ENCODE data around the gene NINL. TPM values are rescaled to one million over a fixed set of nuclear protein-coding genes. Genes with fewer than 3 reads are reported as not detected.

Gene NINL
- total RNA-seq, 1 experiment from 2014 or later, result 7.2 TPM

DNA sequence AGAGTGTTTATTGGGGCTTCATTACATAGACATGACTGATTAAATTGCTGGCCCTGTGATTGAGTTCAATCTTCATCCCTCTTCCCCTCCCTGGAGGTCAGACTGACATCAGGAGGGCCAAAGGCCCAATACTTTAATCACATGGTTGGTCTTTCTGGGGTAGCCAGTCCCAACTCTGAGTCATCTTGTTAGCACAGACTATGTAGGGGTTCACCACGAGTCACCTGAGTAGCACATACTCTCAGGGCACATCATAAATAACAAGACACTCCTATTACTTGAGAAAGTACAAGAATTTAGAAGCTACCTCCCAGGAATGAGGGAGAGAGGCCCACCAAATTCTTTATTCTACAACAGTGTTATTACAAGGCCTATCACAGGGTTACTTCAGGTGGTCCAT lies 166.6 kb downstream of the NINL start:
- BruUV-seq (replicated peaks), result no TSS peak
- peaks cover 0 to 9% of the 10 kb centered on the region in 2 experiments; a peak in 1 of 4 replicates for H3K4me1 ChIP-seq (ENCODE audit: control insufficient read depth in 1 of 2, insufficient read depth in 2 of 2, low read length in 2 of 2)

More for the DNA sequence above, 166.6 kb downstream of the NINL start:
- H3K9ac ChIP-seq (ENCODE audit: low read length), result no peak overlapping the region
- intact Hi-C loops (cut with micrococcal nuclease), result loop anchor here (5.0 kb wide), 1 partner anchor 426 kb away; the partner anchor contains the start of gene APMAP
- ChIA-PET POLR2A (no interaction called here), RAD21 (ENCODE audit: low non-redundant PET in 1 of 2, low total read pairs in 2 of 2, uncharacterized antibody in 2 of 2, unreplicated experiment in 2 of 2) (no interaction called here), CTCF (no interaction called here)
- H3K9me3 ChIP-seq (ENCODE audit: control insufficient read depth in 1 of 2, insufficient read depth in 1 of 2, low read depth in 1 of 2, low read length in 2 of 2), result no peaks in the 10 kb centered on the region
- no peaks in the 10 kb centered on the region for H4K20me1 ChIP-seq (ENCODE audit: insufficient read depth)
- peaks cover 18 to 37% of the 10 kb centered on the region in 2 experiments; a peak in 3 of 4 replicates for H3K36me3 ChIP-seq (ENCODE audit: control insufficient read depth in 1 of 2, insufficient read depth in 2 of 2, low read length in 2 of 2)
- peaks cover 44% of the 10 kb centered on the region for H3K79me2 ChIP-seq (ENCODE audit: insufficient read depth, low read length)
- ATAC-seq (peak; percentile 38; the same call in 1 of the 2 replicates), DNase-seq (ENCODE audit: low read depth, low spot score) (no peak)
- H2AFZ ChIP-seq (ENCODE audit: low read depth, low read length, poor library complexity, severe bottlenecking), result no peak overlapping the region
- no peaks in the 10 kb centered on the region for H3K27me3 ChIP-seq (ENCODE audit: insufficient read depth, low read length)
- no peaks in the 10 kb centered on the region for H3K9me2 ChIP-seq (ENCODE audit: insufficient read depth)
- no peak overlapping the region for H3K4me2 ChIP-seq (ENCODE audit: low read length)
- no peak overlapping the region for H3K4me3 ChIP-seq (replicated peaks in 1 of 2; ENCODE audit: low read depth in 1 of 2, low read length in 2 of 2)
- TF ChIP-seq RAD21 (IDR thresholded peaks at IDR 0.05; ENCODE audit: low read depth), result no peak
- no peak for TF ChIP-seq ZNF274 (IDR thresholded peaks at IDR 0.05; ENCODE audit: low read depth, low read length)
- TF ChIP-seq, protein P1, sequence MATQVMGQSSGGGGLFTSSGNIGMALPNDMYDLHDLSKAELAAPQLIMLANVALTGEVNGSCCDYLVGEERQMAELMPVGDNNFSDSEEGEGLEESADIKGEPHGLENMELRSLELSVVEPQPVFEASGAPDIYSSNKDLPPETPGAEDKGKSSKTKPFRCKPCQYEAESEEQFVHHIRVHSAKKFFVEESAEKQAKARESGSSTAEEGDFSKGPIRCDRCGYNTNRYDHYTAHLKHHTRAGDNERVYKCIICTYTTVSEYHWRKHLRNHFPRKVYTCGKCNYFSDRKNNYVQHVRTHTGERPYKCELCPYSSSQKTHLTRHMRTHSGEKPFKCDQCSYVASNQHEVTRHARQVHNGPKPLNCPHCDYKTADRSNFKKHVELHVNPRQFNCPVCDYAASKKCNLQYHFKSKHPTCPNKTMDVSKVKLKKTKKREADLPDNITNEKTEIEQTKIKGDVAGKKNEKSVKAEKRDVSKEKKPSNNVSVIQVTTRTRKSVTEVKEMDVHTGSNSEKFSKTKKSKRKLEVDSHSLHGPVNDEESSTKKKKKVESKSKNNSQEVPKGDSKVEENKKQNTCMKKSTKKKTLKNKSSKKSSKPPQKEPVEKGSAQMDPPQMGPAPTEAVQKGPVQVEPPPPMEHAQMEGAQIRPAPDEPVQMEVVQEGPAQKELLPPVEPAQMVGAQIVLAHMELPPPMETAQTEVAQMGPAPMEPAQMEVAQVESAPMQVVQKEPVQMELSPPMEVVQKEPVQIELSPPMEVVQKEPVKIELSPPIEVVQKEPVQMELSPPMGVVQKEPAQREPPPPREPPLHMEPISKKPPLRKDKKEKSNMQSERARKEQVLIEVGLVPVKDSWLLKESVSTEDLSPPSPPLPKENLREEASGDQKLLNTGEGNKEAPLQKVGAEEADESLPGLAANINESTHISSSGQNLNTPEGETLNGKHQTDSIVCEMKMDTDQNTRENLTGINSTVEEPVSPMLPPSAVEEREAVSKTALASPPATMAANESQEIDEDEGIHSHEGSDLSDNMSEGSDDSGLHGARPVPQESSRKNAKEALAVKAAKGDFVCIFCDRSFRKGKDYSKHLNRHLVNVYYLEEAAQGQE (IDR thresholded peaks at IDR 0.05; ENCODE audit: low read depth), result no peak
- TF ChIP-seq JUND (IDR thresholded peaks at IDR 0.05), result no peak
- no peak for TF ChIP-seq EZH2phosphoT487 (IDR thresholded peaks at IDR 0.05; ENCODE audit: borderline replicate concordance)
- TF ChIP-seq CEBPB (IDR thresholded peaks at IDR 0.05; ENCODE audit: low read depth), result no peak
- TF ChIP-seq CBX3 (IDR thresholded peaks at IDR 0.05; ENCODE audit: low read depth), result no peak
- no peak for TF ChIP-seq SP1 (IDR thresholded peaks at IDR 0.05; ENCODE audit: low read depth)
- TF ChIP-seq ZFX (IDR thresholded peaks at IDR 0.05), result no peak
- TF ChIP-seq, protein P2, sequence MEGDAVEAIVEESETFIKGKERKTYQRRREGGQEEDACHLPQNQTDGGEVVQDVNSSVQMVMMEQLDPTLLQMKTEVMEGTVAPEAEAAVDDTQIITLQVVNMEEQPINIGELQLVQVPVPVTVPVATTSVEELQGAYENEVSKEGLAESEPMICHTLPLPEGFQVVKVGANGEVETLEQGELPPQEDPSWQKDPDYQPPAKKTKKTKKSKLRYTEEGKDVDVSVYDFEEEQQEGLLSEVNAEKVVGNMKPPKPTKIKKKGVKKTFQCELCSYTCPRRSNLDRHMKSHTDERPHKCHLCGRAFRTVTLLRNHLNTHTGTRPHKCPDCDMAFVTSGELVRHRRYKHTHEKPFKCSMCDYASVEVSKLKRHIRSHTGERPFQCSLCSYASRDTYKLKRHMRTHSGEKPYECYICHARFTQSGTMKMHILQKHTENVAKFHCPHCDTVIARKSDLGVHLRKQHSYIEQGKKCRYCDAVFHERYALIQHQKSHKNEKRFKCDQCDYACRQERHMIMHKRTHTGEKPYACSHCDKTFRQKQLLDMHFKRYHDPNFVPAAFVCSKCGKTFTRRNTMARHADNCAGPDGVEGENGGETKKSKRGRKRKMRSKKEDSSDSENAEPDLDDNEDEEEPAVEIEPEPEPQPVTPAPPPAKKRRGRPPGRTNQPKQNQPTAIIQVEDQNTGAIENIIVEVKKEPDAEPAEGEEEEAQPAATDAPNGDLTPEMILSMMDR (IDR thresholded peaks at IDR 0.05 in 2 of 3, conservative IDR thresholded peaks at IDR 0.05 in 1 of 3; ENCODE audit: borderline replicate concordance in 1 of 3, insufficient read depth in 1 of 3, low read depth in 2 of 3, low read length in 2 of 3), result no peak
- no peak for TF ChIP-seq EZH2 (IDR thresholded peaks at IDR 0.05)
- no peak for TF ChIP-seq YY1 (IDR thresholded peaks at IDR 0.05; ENCODE audit: extremely low read depth, insufficient replicate concordance, low read depth, low read length)
- no peak for TF ChIP-seq POLR2A (IDR thresholded peaks at IDR 0.05; ENCODE audit: borderline replicate concordance, extremely low read depth, insufficient read depth, insufficient read length)
- TF ChIP-seq, protein P3, sequence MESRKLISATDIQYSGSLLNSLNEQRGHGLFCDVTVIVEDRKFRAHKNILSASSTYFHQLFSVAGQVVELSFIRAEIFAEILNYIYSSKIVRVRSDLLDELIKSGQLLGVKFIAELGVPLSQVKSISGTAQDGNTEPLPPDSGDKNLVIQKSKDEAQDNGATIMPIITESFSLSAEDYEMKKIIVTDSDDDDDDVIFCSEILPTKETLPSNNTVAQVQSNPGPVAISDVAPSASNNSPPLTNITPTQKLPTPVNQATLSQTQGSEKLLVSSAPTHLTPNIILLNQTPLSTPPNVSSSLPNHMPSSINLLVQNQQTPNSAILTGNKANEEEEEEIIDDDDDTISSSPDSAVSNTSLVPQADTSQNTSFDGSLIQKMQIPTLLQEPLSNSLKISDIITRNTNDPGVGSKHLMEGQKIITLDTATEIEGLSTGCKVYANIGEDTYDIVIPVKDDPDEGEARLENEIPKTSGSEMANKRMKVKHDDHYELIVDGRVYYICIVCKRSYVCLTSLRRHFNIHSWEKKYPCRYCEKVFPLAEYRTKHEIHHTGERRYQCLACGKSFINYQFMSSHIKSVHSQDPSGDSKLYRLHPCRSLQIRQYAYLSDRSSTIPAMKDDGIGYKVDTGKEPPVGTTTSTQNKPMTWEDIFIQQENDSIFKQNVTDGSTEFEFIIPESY (IDR thresholded peaks at IDR 0.05; ENCODE audit: extremely low read depth, insufficient replicate concordance, low read length), result no peak
- TF ChIP-seq SIN3A (IDR thresholded peaks at IDR 0.05; ENCODE audit: low read depth), result no peak
- H3K27ac ChIP-seq (ENCODE audit: low read depth, low read length), result no peak overlapping the region
